ENCODE measurements around the gene GPER1.
"Not testable (repeated sequence)": the region's sequence is repeated elsewhere in the genome, so short reads cannot be mapped to it uniquely, and the experiment has no call there.

Gene GPER1

GRCh38 chr7:1087952-1088920 lies at the start of gene GPER1:
GPER1 (plus strand) TSS chr7:1088113; CDS start chr7:1091729, 3,616 bp downstream.
- DNase-seq, result no peak

DNA sequence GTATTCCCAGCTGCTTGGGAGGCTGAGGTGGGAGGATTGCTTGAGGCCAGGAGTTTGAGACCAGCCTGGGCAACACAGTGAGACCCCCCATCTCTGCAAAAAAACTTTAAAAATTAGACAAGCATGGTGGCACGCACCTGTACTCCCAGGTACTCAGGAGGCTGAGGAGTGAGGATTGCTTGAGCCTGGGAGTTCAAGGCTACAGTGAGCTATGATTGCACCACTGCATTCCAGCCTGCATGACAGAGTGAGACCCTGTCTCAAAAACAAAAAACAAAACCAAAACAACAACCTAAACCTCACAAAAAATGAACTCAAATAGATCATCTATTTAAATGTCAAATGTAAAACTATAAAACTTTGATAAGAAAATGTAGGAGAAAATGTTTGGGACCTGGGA lies 47.7 kb upstream of the GPER1 start:
- DNase-seq, result not testable (repeated sequence)

DNA sequence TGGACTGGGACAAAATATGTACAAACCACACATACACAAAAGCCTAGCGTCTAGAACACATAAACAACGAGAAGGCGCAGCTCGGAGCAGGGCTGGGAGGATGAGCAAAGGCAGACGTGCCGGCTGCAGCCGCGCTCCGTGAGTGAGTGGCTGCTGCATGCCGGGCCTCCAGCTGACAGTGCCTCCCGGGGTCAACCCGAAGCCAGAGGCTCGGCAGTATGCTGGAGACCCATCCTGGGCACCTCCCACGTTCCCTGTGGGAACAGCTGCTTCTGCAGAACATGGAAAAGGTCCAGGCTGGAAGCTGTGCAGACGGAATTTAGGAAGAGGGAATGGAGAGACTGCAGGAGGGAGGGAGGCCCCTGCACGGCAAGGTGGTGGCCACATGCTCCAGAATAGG lies 47.1 kb upstream of the GPER1 start:
- no peak for DNase-seq

DNA sequence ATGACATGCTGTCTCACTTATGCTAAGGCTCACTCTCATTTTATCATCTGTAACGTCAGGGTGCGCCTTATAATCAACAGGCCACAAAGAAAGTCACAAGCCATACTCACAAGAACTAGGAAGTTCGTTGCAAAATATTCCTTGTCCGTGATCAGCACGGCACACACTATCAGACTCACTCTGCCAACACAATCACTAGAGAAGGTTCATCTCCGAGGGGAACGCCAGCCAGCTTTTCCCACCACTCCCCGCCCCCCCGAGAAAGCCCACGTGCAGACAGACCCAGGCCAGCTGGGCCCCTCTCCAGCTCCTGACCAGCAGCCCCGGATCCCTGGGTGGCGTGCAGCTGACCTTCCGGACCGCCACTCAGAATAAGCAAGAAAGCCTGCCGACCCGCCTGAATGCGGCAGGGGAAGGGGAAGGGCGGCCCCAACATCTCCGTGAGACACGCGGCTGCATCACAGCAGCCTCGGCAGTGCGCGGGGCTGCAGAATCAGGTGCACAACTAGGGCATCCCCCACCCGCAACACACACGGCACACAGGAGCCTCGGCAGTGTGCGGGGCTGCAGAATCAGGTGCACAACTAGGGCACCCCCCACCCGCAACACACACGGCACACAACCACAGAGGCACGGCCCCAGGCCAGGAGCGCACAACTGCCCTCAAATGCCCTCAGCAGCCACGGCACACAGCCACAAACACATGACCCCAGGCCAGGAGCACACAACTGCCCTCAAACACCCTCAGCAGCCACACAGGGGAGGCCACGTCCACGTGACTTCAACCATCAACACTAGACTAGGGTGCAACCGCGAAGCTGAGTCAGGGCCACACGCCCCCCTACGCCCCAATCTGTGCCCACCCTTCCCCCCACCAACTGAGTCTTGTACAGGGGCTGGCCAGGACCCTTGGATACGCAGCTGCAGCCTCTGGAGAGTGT lies 46.1 kb upstream of the GPER1 start:
- no peak for DNase-seq

DNA sequence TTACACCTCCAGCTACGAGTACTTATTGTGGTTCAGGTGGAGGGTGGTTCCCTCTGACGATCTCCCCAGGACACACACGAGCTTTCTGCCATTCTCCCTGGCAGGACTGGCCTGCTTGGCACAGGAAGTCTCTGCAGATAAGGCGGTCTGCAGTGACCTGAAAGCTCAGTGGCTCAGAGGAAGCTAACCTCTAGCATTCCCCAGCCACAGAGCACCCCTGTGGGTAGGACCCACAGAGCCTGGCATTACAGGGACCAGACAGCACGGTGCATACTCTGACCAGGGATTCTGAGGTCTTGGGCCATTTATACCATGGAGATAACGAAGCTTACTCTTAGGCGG lies 45.5 kb upstream of the GPER1 start:
- no peak for DNase-seq

- no peak for DNase-seq
These were observed 44.2 kb upstream of the GPER1 start for GRCh38 chr7:1043552-1044188.

DNA sequence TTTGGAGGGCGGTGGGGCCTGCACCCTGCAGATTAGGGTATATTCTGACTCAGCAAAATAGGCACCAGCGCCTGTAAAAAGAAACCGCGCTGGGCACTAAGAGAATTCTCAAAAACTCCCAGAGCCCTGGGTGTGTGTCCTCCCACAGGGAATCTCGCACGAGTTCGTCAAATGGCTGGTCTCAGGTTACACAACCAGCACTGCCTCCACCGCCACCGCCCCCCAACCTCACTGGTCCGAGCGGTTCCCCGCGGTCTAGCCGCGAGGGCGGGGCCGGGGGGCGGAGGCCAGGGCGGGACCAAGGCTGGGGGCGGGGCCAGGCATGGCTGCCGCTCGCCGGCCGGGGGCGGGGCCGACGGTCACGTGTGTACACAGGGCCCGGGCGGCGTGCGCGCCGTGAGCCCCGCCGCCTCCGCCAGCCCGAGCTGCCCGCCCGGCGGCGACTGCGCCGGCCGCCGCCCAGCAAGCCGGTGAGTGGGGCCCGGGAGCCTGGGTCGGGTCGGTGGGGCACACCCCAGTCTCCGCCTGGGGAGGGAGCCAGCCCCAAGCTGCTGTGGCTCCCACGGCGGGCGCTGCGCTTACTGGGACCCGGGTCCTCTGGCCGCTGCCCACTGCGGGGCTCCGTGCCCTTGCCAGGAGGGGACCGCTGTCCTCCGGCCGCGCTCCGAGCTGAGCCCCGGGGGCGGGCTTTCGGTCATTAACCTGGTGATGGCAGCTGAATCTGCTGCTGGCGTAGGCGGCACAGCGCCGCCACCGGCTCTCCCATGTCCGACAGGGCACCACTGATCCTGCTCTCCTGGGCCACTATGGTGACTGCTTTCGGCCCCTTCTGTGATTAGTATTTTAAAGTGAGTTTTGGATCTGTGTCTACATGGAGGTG lies 43.5 kb upstream of the GPER1 start, which contains the start of gene GPR146:
GPR146 (plus strand) TSS at position 358 of the 880 bp plus-strand sequence. CDS start 12,970 bp downstream, outside the sequence.
- DNase-seq, result peak; percentile 92

DNA sequence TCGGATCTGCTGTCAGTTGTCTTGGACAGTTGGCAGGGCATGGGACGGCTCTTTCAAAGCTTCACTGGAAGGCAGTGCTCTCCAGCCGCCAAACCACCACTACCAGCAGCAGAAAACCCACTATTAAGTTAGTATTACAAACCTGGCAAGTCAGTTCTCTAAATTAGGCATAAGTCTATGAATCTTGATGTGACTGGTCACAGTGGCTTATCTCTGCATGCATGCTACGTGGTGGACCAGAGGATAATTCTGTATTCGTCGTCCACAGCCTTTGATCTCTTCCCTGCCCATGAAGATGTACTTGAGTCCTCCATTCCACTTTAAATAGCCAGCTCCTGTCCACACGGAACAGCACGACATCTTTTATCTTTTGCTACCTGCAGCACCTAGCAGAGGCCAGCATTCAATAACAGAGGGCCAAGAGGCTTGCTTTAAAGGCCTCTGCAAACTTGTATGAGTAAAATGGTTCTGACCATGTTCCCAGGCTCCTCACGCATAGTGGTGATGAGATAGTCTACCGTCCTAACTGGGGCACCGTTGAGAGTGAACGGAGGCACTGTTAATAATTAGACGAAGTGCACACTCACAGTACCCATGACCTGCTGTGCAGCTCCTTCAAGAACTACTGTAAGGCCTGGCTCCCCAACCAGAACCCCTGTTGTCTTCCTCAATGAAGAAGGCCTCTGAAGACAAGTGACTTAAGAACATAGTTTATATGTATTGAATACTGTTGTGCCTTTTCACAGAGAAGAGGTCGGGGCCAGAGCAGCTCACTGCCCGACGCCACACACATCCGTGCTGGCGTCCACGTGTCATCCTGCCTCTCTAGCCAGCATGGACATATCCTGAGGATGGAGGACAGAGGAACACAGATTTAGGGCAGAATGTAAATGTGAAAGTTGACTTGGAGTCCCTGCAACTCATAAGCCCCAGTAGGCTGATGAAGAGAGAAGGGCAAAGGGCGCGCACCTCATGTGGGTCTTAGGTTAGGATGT lies 42.5 kb upstream of the GPER1 start:
- no peak for DNase-seq

DNA sequence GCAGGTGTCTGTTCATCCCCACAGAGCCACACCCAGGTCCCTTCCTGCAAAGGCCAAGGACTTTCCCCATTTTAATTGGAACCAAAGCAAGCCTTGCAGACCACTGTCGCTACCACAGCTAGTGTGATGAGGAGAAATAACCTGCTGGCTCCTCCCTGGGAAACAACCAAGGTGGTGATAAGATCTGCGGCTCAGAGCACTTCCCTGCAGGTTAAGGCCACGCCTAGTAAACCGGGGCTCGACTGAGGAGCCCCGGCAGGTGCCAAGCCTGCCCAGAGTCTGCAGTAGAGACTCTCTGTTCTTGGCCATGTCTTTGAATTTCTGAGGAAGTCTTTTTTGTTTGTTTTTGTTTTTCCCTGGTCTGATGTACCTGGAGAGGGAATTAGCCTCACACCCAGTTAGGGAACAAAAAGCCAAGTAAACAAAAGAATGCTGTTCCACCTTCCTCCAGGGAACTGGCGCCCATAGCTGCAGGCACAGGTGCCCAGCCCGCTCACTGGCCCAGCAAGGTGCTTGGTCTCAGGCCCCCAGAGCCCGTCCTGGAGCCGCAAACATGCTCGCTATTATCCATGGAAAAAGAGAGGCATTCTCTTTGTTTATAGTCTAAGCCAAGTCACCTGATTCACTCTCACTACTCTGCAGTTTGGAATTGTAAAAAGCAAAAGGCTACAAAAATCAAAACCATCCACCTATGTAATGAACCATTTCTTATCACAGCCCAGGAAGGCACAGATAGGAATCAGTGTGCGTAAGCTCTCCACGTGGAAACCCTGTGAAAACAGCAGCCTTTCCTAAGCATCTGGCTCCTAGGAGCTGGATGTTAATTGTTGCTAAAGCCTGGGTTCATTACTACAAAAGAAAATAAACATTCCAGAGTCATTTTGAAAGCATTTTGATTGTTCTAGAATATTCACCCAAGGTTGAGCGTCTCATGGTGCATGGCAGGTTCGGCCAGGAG lies 40.9 kb upstream of the GPER1 start:
- DNase-seq, result peak; percentile 30

- no peak for DNase-seq
These were observed 38.7 kb upstream of the GPER1 start for GRCh38 chr7:1049006-1049741.

- no peak for DNase-seq
These were observed 38.1 kb upstream of the GPER1 start for GRCh38 chr7:1049801-1050200.

DNA sequence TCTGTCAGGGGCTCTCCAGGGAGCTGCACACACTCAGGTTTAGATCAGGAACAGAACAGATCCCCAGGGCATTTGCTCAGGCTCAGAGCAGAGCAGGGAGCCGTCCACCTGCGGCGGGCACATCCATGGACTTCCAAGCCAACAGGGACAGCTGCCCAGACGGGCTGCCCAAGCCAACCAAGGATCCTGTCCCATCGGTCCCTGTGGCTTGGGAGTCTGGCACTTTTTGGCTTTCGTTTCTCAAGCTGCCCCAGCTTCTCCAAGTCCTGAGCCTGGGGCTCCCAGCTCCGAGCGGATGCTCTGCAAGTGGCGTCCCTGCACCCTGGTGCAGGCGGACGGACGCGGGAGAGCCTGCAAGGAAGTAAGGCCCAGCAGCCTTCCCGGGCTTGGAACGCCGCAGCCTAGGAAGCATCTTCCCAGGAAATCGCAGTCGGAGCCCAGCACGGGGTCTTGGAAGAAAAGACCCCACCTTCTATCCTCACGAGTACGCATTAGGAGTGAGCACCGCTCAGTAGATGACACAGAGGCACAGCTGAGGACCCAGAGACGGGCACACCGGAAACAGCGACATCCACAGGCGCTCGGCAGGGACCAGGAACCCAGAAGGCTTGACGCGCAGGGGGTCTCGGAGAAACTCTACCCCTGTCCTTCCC lies 37.5 kb upstream of the GPER1 start:
- DNase-seq, result no peak

DNA sequence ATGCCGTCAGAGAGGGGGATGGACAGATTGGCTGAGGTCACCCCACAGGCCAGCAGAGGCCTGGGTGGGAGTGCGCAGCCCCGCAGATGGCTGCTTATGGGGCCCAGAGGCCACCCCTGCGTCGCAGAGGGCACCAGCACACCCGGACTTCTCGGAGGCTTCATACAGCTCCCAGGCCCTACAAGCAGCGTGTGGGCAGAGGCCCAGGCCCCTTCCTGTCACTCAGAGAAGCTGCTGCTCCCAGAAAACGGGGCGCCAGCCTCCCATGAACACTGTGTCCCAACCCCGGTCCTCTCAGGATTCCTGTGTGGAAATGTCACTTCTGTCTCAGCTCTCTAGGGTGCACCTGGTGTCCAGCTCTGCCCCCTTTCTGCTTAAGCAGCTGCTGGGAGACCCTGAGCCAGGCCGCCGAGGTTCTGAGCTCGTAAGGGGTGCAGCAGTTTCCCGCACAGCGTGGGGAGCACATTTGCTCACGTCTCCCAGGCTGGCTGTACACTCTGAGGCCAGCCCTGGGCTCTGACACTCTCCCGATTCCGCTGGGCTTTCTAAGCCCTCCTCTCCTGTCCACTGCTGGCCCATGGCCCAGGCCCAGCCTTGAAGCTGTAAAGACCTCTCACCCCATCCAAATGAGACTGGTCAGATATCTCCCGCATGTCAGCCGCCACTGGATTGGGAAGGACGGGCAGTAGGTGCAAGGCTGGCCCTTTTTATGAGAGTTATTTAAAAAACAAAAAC lies 36.8 kb upstream of the GPER1 start:
- no peak for DNase-seq

DNA sequence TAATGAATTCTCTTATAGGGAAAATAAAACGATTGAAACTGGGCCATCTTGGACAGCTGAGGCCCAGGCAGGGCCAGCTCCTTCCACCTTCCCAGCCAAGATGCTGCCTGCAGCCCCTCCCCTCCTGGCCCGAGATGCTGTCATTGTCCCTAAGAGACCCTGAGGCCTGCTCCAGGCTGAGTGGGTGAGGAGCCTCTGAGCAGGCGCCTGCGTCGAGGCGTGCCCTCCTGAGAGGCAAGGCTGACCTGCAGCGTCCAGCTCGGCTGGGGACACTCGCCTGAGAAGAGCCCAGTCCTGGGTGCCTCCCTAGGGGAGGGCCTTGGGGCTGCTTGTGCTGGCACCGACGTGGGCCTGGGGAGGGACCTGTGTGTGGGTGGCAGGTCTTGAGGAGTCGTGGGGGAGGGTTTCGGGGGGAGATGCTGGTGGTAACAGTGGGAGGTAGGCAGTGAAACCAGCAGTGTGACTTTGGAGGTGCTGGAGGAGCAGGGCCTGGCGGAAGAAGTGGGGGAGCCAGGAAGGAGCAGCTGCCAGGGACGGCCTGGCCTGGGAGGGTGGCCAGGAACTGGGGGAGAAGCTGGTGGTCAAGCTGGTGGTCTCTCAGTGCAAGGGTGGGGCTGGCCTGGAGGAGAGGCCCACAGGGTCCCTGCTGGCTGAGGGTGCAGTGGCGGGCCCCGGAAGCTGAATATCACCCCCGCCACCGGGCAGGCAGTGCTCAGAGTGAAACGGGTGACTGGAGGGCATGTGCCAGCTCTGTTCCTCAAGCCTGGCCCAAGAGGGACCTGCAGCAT lies 35.7 kb upstream of the GPER1 start:
- no peak for DNase-seq

- no peak for DNase-seq
These were observed 34.9 kb upstream of the GPER1 start for GRCh38 chr7:1053002-1053411.

DNA sequence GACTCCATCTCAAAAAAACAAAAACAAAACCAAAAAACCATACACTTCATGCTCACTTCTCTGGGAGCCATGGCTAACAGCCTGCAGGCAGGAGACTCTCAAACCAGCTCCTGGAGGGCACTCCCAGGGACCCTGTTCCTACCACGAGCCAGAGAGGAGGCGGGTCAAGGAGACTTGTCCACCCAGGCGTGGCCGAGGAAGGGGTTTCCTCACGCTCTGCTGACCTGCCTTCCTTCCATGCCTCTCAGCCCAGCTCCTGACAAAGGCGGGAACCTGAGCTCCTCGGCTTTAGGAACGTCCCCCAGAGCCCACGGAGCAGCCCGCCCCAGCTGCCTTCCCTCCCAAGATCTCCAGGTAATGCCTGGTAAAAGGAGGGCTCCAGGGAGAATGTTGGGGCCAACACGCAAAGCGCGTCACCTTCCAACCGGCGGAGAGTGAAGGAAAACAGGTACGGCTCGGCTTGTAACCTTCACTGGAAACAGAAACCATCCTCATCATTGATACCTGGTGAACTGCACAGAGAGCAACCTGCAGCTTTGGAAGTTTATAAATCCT lies 34.0 kb upstream of the GPER1 start:
- DNase-seq, result no peak

Measured in activated naive CD4-positive, alpha-beta T cell treated with Interleukin-2 at 50 U/mL for 16 hours (primary cell).